ENCODE measurements around the gene DROSHA.

- TF ChIP-seq GATA3 (IDR thresholded peaks at IDR 0.05; ENCODE audit: low read depth, low read length) (no peak), GATA2 (IDR thresholded peaks at IDR 0.05; ENCODE audit: low read depth, low read length) (no peak)
These were observed 172.1 kb downstream of the DROSHA start for GRCh38 chr5:31359839-31360238.
